PFSK-1 (cell line): ENCODE measurements around the gene EPC1.

Experiments
- FOXP2 ChIP-seq: optimal IDR thresholded peaks from 2 replicates; pipeline ENCODE3; 2011; ENCODE audit warnings: borderline replicate concordance, control low read depth, inconsistent platforms; ENCODE audit not compliant: insufficient read depth; ENCODE audit errors: extremely low read length, extremely low read depth
- POLR2AphosphoS5 ChIP-seq: IDR thresholded peaks from 2 replicates; pipeline ENCODE4 v1.6.1; 2012; ENCODE audit warnings: low read depth, mild to moderate bottlenecking, control low read depth, low read length, moderate library complexity
- REST ChIP-seq, 2 experiments: IDR thresholded peaks; 2 replicates each; pipeline versions ENCODE4 v1.6.1 to v1.8.0; 2011 to 2012; ENCODE audit warnings: low read depth in 2 of 2, low read length in 2 of 2, control low read depth in 1 of 2, inconsistent platforms in 1 of 2, mild to moderate bottlenecking in 1 of 2, moderate library complexity in 1 of 2; ENCODE audit not compliant: insufficient read depth in 1 of 2
- SIN3A ChIP-seq: IDR thresholded peaks from 2 replicates; pipeline ENCODE4 v1.6.1; 2012; ENCODE audit warnings: mild to moderate bottlenecking, low read length, moderate library complexity, borderline replicate concordance; ENCODE audit not compliant: insufficient read depth
- TAF1 ChIP-seq: IDR thresholded peaks from 2 replicates; pipeline ENCODE4 v1.6.1; 2012; ENCODE audit warnings: low read length, control low read depth, borderline replicate concordance; ENCODE audit not compliant: insufficient read depth

DNA sequence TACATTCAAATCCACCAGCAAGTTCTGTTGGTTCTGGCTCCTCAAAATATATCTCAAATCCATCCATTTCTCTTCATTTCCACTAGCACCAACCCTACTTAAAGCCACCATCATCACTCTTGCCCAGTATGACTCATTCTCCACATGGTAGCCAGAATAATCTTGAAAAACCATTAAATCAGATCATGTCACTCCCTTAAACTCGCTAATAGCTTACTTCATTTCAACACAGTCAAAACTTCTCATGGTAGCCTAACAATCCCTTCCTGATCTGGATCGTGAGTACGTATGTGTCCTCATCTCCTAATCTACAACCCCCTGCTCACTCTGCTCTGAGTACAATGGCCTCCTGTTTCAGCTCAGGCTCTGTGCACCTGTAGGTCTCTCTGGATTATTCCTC is 8.7 kb downstream of the EPC1 start:
- TF ChIP-seq POLR2AphosphoS5 (no peak), SIN3A (no peak), REST (IDR thresholded peaks at IDR 0.05; ENCODE audit: insufficient read depth in 1 of 2, low read depth in 2 of 2, low read length in 2 of 2) (no peak), TAF1 (no peak), FOXP2 (no peak)
